ENCODE results near the gene TNIK.

DNA sequence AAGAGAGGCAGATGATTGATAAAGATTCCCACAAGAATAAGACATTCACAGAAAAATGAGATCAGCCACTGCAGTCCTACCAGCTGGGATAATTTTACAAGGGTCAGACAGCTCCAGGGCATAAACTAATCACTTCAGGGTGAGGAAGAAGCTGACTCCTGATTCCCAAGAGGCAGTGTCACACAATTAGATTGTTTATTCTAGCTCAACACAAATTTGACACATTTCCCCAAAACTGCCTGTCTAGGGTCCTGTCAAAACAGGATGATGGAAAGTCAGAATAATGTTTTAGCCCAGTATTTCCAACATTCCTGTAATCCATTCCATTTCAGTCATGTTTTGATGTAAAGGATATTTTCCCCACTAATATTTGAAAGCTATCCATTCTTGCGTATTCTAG, 110.8 kb downstream of the TNIK start:
- no peak for TF ChIP-seq CTCF (IDR thresholded peaks at IDR 0.05)
- TF ChIP-seq POLR2A (IDR thresholded peaks at IDR 0.05): no peak
